CD4-positive, alpha-beta T cell treated with Interleukin-4 for 4 hours (primary cell): ENCODE data around the gene ATOSB.

Experiments
- DNase-seq: peaks from one replicate; pipeline ENCODE4 v3.0.0-alpha.2; 2020

The ATOSB gene

DNA sequence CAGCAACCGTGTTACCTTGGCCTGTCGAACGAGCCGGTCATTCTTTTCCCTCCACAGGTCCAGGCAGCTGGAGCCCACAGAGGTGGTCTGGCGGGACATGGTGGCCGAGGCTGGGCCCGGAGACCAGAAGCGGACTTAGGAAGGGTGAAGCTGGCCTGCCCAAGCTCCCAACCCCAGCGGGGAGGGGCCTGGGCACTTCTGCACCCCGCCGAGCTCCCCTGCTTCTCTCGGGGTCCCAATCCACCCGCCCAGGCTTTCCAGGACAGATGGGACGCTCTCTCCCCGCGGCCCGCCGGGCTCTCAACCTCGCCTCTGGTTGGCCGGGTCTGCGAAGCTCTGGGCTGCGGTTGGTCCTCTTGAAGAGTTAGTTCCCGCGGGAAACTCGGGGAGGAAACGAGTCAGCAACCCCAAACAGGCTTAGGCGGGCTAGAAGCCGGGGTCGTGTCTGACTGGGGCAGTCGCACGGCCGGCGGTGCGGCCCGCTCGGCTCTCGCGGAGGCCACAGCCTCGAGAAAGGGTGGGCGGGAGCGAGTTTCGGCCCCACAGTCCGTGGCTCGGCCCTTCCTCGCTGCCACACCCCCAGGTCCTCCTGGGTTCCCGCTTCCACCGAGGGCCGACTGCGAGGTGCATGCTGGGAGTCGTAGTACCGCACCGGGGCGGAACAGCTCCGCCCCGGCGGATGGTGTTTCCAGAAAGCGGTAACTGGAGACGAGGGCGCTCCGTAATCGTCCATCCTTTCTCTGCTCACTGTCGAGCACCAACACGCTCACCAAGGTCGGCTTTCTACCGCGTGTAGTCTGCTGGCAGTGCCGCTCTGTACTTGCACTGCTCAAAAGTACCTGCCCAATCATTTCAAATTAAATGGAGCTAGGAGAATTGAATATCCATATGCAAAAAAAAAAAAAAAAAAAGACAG is 36.0 kb downstream of the ATOSB start, which contains the start of gene FANCG:
Gene FANCG (minus strand): TSS at position 517 of the 916 bp plus-strand sequence. CDS start 418 bp downstream, at position 99.
- DNase-seq: peak; percentile 83

DNA sequence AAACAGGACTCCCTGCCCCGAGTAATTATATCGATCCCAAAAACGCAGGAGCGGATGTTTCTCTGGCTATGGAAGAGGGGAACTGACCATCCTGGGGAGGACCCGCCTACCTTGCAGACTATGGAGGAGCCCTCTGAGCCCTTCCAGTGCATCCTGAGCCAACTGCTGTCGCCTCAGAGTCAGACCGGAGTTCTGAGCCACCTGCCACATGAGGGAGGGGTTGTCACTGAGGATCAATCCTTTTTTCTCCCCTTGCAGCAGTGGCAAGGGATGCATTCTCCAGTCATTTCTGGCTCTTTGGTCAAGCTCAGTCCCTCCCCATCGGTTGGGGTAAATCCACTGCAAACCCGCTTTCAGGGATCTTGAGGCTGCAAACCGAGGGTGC is 36.6 kb downstream of the ATOSB start:
- DNase-seq: no peak

DNA sequence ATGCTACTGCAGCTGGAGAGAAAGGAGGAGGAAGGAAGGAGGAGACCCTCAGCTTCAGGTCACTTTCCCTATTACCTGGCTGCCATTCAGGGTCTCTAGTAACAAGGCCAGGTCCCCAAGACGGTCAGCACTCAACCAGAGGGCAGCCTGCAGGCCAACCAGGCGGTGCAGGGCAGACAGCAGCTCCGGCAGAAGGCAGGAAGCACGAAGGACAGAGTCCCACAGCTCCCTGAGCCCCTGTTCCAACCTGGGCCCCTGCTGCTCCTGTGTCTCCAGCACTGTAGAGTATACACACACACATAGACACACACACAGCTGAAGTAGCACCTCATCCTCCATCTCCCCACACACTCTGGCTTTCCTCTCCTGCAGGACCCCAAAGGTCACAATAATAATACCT is 37.6 kb downstream of the ATOSB start:
- DNase-seq: no peak

DNA sequence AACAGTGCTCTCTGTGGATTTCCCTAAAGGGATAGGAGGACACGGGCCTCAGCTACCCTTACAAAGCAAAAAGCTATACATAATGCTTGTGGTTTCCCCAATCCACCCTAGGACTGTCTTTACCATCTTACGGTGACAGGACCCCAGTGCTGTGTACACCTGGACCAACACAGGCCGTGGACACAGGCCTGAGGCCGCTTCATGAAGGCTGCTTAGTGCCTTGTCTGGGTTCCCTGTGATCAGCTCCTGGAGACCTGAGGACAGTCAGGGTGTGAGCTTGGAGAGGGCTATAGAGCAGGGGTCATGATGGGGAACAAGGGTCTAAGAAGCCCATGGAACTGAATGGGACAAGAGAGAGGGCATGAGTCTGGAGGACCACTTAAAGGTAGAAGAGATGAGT is 38.8 kb downstream of the ATOSB start:
- DNase-seq: no peak

DNA sequence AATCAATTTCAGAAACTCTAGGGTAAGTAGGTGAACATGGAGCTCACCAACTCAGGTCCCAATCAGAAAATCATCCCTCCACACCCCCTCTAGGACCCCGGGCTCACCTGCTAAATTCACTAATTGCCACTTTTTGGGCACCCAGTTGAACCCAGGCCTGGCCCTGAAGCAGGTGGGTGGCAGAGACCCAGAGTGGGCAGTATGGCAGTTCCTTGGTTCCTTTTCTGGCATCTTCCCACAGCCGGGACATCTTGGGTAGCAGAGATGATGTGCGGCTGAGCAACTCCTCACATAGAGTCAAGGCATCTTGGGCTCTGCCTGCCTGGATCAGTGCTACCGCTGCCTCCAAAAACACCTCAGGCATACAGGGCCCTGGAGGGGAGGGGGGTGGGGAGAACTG is 40.3 kb downstream of the ATOSB start:
- DNase-seq: no peak

DNA sequence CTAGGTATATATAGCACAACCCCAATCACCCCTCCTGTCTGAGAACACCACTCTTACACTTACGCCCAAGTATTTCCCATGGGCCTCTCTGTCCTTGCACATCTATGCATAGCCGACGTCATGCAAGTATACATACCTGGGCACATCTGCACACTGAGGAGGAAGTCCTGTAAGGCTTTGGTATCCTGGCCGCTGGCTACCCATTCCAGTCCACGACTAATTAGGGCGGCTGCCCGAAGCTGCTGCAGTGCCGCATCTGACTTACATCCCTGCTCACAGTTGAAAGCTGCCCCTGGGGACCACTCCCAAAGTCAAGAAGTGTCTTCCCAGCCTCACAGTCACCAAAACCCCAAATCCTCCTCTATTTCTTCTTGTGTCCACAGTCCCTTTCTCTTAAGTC is 40.9 kb downstream of the ATOSB start:
- no peak for DNase-seq

DNA sequence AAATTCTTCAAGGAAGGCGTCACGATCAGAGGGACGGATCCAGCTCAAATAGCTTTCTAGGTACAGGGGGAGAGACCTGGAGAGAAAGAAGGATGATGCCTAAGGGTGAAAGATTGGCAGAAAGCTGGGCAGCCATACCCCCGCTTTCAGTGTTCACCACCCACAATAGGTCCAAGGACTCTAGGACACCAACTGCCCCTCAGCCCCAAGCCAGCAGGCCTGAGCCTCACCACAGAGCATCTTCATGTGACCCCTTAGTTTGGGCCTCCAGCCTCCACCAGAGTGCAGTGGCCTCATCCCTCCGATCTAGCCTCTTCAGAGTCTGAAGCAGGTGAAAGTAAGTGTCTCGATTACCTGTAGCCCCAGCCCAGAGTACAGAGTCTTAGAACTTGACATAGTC is 41.5 kb downstream of the ATOSB start:
- DNase-seq: no peak

DNA sequence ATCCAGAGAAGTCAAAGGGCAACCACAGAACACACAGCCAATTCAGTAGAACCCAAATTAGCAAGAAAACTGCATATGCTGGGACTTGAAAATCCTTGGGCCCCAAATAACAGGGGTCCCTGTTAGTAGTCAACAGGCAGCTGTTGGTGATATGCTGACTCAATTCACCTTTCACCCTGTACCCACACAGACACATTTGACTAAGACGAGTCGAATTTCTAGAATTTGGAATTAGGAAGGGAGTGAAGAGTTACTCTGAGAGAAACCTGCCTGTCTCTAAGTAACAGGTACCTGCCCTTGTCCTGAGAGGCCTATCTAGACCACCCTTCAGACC is 42.4 kb downstream of the ATOSB start:
- DNase-seq: no peak

DNA sequence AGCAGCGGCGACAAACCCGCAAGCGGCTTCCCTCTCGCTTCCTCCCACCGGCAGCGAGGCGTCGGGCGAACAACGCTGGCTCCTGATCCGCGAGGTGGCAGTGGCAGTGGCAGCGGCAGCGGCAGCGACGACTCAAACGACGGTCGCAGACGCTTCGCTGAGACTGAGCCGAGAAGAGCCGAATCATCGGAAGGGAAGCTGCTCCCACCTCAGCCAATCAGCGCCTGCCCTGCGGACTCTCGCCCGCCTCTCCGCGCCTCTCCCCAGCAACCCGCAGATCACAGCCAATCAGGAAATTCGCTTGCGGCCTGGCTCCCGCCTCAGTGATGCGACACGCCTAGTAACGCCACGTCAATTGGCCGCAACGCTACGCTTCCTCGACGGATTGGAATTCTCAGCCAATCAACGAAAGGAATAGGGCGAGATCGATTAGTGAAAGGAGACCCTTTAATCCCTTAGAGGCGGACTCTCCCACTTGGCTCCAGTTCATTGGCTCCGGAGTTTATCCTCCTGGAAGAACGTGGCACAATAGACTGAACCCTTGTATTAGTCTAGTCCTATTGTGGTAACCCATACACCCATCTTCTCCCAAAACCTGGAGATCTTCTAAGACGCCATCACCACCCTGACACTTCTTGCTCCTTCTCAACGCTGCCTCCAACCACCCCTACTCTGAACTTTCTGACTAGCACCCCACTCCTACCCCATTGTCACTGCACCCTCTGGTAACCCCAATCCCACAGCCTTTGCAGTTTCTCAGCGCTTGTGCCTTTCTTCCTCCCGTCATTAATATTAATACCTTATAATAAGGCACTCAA is 43.0 kb downstream of the ATOSB start, which contains the start of gene VCP:
Gene VCP (minus strand): TSS at position 165 of the 818 bp plus-strand sequence. CDS start 272 bp downstream, outside the sequence.
- DNase-seq: peak; percentile 99

DNA sequence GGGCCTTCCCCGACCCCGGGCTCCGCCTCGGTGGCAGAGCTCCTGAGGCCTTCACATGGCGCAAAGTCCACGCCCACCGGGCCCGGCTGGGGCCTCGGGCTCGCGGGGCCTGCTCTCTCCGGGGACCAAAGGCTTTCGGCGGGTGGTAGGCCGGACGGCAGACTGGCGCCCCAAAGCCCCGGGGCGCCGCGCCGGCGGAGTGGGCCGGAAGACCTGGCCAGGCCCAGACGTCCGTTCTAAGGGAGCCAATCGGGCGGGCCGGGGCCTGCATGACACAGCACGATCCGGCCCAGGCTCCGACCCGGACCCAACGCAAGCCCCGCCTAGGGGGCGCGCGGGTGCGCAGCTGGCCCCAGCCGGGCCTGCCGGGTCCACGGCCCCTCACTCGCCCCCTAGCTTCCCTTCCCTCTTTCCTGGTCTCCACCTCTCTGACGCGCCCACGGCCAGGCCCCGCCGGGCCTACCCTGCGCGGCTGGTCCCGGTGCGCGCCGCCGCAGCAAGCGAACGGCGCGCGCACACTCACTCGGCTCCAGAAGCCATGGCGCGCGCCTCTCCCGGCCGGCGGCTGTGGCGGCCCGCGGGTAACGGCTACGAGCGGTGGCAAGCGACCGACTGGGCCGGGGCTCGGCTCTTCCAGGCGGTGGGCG is 43.7 kb downstream of the ATOSB start:
- peak; percentile 66 for DNase-seq

DNA sequence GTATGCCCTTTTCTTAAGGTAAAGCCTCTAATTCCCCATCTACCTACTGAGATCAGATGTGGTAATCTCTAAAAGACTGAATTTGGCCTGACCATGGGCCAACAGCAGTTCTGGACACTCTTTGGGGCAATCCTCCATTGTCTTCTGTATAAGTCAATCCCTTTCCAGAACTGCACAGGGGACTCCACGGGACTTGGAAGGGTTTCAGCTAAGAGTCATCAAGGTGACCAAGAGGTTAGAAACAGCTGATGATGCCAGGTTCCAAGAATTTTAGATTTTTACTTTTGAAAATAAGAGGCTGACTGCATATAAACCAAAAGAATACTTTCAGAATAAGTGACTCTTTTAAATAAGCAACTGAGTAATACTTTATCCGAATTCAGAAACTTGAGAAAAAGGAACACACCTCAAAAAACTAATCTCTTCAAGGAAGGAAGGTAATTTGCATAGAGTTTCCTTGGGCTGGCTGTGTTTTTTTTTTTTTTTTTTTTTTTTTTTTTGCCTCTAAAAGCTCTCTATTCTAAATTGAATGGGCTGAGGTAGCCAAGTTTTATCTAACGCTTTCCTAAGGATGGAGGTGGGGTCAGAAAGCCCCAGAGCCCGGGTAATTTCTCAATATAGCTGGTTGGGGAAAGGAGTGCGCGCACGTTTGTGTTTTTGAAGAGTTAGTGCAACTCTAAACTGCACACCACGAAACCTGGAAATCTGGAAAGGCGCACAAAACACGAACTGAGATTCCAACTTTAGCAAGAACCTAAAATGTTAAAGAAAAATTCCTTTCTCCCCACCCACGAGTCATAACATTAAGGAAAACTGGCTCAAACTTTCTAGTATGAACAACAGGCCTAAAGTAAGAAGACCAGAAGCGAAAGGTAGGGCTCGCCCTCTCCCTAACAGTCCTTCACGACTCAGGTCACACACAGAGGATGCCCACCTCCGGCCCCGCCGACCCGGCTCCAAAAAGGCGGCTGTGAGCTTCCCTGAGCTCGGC is 44.5 kb downstream of the ATOSB start:
- DNase-seq: no peak

DNA sequence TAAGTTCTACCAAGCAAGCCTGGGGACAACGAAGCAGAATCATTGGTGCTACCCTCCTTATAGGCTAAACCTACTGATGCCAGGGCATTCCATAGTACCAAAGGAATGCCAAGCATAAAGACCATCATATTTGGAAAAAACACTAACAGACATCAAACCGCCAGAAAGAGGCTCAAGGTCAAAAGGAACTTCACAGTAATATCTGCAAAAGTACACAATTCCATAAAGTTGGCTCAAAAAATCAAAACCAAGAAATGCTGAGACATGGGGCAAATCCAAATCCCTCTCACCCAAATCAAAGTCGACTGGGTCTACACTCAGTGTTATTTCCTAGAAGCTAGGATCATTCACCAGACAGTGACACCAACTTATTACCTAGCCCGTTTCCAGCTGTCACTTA is 46.6 kb downstream of the ATOSB start:
- DNase-seq: no peak

DNA sequence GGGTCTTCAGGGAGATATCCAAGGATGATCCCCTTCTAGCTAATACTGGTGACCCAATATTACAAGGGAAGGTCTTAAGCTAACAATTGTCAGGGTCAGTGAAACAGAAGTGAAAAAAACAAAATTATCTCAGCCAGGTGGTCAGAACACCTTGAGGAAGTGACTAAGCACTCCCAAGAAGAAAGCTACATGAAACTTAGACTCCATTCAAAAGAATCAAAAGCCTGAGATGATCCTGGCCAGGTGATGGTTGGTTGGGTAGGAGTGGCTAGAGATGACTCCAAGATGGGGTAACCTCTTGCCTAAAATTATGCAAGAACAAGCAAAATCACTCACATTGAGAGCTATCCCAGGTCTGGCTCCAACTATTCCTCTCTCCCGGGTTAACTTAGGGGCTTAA is 48.6 kb downstream of the ATOSB start:
- DNase-seq: no peak

DNA sequence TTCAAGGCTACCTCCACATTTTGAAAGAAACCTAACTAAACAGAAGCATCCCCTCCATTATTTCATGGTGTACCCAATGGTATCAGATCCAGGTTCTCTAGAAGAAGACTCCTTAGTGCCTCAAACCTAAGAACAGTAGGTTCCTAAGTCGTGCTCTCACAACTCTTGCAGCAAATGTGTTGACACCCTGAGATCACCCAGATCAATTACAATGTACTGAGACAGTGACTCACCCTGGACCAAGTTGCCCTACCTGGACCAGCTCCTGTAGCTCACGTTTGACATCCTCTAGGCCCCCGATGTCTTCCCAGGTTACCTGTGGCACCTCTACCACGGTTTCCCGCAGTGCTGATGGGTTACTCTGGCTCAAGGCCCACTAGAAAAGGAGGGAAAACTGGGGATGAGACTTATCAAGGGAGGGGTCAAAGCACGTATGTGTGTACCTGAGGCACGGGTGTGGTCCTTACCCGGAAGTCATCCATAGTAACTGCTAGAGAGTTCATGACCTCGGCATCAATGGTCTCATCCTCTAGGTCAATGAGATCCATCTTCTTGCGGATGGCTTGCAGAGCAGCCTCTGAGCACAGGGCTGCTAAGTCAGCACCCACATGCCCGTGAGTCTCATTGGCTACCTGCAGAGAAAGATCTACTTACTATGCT is 55.0 kb downstream of the ATOSB start:
- DNase-seq: no peak

DNA sequence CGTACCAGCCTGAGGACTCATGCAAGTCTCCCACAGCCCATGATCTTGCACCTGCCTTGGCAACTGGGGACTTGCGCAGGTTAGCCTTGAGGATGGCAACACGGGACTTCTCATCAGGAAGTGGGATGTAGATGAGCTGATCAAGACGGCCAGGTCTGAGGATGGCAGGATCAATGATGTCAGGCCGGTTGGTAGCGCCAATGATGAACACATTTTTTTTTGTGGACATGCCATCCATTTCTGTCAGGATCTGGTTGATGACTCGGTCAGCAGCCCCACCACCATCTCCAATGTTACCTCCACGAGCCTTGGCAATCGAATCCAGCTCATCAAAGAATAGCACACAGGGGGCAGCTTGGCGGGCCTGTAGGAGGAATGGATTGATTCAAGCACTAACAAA is 56.2 kb downstream of the ATOSB start:
- no peak for DNase-seq

DNA sequence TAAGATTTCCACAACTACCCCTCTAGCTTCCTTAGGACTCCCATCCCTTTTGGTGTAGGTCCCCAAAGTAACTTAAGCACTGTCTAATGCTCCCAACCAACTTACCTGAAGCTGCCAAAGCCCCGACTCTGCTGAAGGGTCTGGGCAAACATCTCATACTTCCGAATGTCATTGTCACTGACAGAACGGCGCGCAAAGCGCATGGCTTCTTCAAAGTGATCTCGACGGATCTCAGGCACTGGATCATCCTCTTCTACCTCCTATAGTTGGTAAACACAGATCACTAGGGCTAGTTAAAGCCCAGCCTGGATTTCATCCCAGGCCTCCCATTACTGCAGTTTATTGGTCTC is 58.4 kb downstream of the ATOSB start:
- DNase-seq: no peak

DNA sequence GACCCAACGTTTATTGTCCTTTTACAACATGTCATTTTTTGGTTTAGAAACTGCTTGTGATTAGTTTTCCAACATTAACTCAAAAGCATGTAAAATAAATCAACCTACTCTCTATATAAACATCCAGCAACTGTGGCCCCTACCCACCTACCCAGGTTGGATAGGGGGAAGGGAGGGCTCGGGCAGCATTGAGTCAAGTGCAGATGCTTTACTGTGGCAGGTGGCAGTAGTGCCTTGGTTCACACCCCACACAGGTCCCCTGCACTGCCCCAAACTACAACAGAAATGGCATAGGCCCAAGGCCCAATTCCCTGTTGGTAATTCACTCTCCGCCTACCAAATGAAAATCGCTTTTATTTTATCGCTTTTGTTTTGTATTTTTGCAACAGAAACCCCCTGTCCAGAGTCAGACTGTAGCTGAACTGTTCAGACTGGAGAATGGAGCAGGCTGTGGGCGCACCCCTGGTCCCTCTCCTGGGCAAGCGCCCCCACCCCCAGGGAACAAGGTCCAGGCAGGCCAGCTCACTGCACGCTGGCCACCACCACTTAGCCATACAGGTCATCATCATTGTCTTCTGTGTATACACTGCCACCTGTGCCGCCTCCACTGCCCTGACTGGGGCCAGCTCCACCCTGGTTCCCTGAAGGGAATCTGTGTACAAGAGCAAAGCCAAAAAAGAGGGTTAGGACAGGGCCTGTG is 58.9 kb downstream of the ATOSB start:
- no peak for DNase-seq

DNA sequence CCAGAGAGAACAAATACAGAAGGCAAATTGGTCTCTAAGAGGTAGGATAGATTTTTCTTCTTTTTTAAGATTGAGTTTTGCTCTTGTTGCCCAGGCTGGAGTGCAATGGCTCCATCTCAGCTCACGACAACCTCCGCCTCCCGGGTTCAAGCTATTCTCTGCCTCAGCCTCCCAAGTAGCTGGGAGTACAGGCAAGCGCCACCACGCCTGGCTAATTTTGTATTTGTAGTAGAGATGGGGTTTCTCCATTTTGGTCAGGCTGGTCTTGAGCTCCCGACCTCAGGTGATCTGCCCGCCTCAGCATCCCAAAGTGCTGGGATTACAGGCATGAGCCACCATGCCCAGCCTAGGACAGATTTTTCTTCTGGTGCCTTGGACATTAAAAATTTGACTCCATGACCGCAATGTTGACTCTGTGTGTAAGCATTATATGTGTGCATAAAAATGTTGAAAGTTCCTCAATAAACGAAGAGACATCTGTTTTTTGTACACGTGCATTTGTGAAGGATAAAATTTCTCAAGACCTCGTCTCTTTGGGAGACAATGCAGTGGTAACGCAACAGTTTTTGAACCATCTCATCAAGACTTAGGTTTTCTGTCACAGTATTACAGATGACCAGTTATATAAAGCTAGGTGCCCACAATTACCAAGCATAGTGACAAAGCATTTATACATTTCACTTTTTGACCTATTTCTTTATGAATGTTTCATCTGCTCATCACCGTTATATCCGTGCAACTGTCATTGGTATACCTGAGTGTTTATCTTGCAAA is 60.6 kb downstream of the ATOSB start:
- no peak for DNase-seq

DNA sequence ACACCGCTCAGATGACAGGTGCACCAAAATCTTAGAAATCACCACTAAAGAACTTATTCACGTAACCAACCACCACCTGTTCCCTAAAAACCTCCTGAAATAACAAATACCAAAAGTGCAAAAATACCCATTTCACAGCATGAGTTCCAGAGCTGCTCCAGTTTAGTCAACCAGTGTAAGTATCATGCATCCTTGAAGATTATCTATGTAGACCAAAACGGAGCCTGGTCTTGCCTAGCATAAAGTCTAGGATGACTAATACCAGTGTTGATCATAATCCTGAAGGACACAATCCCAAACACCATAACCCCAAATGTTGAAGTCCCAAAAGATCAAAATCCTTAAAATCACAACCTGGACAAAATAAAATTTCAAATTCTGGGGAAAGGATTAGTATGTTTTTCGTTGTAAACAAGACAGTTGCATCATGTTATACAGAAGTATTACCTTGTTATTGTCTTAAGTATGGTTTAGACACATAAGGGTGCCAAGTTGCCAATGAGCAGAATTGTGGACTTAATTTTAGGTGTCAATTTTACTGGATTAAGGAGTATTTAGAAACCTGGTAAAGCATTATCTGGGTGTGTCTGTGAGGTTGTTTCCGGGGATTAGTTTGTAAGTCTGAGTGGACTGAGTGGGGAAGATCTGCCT is 61.4 kb downstream of the ATOSB start:
- no peak for DNase-seq
